GM19025 (cell line): ENCODE data around the gene NARS2.
A peak's percentile ranks its signal among the peaks of the same experiment; 100 is the strongest.
"Not testable (repeated sequence)": the region's sequence is repeated elsewhere in the genome, so short reads cannot be mapped to it uniquely, and the experiment has no call there.

Source experiments
- ATAC-seq: cut with Tn5 transposase; IDR thresholded peaks from one replicate; pipeline ENCODE4 v1.9.1; 2021; ENCODE audit warnings: mild to moderate bottlenecking, low read depth, moderate library complexity; ENCODE audit not compliant: unreplicated experiment

NARS2 gene

GRCh38 chr11:78548911-78549590 lies 25.6 kb downstream of the NARS2 start:
- ATAC-seq, result no peak

GRCh38 chr11:78547931-78548705 lies 26.5 kb downstream of the NARS2 start:
- ATAC-seq, result no peak

DNA sequence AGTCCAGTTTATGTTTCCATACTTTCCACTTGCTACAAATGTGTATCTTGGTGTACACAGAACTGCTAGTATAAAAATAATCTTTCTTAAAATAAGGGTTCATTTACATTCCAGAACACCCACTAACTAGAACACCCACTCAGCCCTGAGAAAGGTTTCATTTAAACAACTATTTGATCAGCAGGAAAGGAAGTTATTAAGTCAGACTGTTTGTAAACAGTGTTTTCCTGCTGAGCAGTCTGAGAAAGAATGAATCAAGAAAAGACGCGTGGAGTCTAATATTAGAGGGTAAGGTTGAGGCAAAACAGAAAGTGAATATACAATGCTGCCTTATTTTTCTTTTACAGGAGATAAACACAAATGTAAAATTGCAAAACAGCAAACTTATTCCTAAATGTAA lies 32.7 kb downstream of the NARS2 start:
- no peak for ATAC-seq

- ATAC-seq, result no peak
Measured at GRCh38 chr11:78541537-78541936, 33.1 kb downstream of the NARS2 start.

GRCh38 chr11:78540256-78540655 lies 34.4 kb downstream of the NARS2 start:
- ATAC-seq, result no peak

- ATAC-seq, result no peak
Measured at GRCh38 chr11:78539506-78539905, 35.2 kb downstream of the NARS2 start.

GRCh38 chr11:78536933-78537332 lies 37.7 kb downstream of the NARS2 start:
- ATAC-seq, result no peak

GRCh38 chr11:78535920-78536319 lies 38.7 kb downstream of the NARS2 start:
- no peak for ATAC-seq

DNA sequence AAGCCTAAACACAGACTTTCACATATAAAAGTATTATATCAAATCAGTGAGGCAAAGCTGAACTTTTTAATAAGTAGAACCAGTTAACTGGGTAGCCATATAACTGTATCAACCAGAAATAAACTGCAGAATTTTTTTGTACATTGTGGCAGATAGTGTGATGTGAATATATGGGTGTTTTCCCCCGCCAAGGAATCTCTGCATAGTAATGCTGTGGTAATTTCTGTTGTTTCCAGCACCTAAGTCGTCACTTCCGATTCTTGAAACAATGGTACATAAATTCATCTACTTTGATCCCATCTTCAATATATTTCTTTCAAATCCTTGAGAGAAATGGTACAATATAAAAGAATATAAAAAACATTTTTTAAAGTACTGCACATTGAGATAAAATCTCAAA lies 39.6 kb downstream of the NARS2 start:
- no peak for ATAC-seq

GRCh38 chr11:78533399-78533798 lies 41.3 kb downstream of the NARS2 start:
- peak; percentile 75 for ATAC-seq

- ATAC-seq, result peak; percentile 39
Measured at GRCh38 chr11:78532991-78533390, 41.7 kb downstream of the NARS2 start.

DNA sequence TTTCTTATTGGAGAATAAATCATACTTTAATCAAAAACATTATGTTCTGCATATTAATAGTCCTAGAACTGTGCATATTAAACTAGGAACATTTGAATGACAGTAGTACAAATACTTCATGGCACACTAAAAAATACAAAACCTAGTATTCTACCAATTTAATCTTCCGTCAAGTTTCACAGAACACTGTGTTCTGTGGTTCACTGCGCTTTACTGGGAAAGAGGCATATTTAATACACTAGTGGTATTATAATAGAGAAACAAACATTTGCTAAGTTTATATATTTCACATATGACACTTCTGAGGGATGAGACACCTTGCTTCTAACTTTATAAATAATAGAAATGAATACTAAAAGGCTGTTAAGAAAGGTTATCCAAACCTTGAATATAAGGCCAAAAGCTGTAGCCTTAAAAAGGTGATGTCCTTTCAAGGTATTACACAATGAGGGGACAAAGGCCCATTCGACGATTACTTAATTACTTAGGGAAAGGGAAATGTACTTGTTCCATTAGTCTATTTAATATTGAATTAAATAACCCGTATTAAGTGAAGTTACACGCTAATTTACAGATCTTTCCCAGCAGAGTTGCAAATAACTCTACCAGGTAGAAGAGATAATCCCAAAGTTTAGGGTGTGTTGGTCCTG lies 48.0 kb downstream of the NARS2 start:
- ATAC-seq, result no peak

DNA sequence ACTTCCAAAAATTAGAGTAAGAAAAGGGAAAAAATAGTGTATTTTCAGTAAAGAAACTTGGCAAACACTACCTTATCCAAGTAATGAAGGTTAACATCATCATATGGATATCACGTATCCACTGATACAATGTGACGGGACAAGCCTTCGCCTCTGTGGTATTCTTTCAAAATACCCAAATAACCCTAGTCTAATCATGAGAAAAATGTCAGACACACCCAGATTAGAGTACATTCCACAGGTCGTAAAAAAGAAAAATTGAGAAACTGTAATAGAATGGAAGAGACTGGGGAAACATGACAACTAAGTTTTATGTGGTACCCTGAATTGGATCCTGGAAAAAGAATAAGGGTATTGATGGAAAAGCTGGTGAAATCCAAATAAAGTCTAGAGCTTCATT lies 48.9 kb downstream of the NARS2 start:
- no peak for ATAC-seq

- ATAC-seq, result no peak
Measured at GRCh38 chr11:78520230-78520629, 54.4 kb downstream of the NARS2 start.

GRCh38 chr11:78516281-78516680 lies 58.4 kb downstream of the NARS2 start:
- no peak for ATAC-seq

- no peak for ATAC-seq
Measured at GRCh38 chr11:78514922-78515502, 59.7 kb downstream of the NARS2 start.

GRCh38 chr11:78513085-78513484 lies 61.6 kb downstream of the NARS2 start:
- not testable (repeated sequence) for ATAC-seq

- no peak for ATAC-seq
Measured at GRCh38 chr11:78510597-78510996, 64.1 kb downstream of the NARS2 start.

GRCh38 chr11:78510025-78510596 lies 64.6 kb downstream of the NARS2 start:
- ATAC-seq, result no peak

GRCh38 chr11:78504708-78505107 lies 70.0 kb downstream of the NARS2 start:
- no peak for ATAC-seq

- ATAC-seq, result no peak
Measured at GRCh38 chr11:78504181-78504580, 70.5 kb downstream of the NARS2 start.
